GM18507 (cell line): Measurements from ENCODE around the gene CRADD.
"Not testable (repeated sequence)": the region's sequence is repeated elsewhere in the genome, so short reads cannot be mapped to it uniquely, and the experiment has no call there.

Experiments used
- DNase-seq: peaks from one replicate; pipeline ENCODE4 v3.0.0; 2011; ENCODE audit warnings: low read depth; ENCODE audit not compliant: insufficient read length; ENCODE audit errors: extremely low spot score
- FAIRE-seq: peaks from 2 replicates; lab custom pipeline; 2011; peaks lifted over from hg19 to GRCh38; lab: Jason Lieb, UNC

CRADD gene

GRCh38 chr12:93702707-93703315 is 25.6 kb downstream of the CRADD start:
- FAIRE-seq, result no peak
- no peak for DNase-seq

- DNase-seq (peak; percentile 4), FAIRE-seq (no peak)
These were observed 26.9 kb downstream of the CRADD start for GRCh38 chr12:93704122-93704521.

GRCh38 chr12:93704625-93705024 is 27.4 kb downstream of the CRADD start:
- DNase-seq, result no peak
- FAIRE-seq, result no peak

GRCh38 chr12:93705237-93705636 is 28.1 kb downstream of the CRADD start:
- DNase-seq (no peak), FAIRE-seq (no peak)

- no peak for DNase-seq
- FAIRE-seq, result no peak
These were observed 29.2 kb downstream of the CRADD start for GRCh38 chr12:93706387-93706786.

- no peak for FAIRE-seq
These were observed 29.6 kb downstream of the CRADD start for GRCh38 chr12:93706824-93707223.

GRCh38 chr12:93707836-93708235 is 30.7 kb downstream of the CRADD start:
- FAIRE-seq, result no peak
- DNase-seq, result no peak

More at GRCh38 chr12:93706824-93707223, 29.6 kb downstream of the CRADD start:
- no peak for DNase-seq

- no peak for FAIRE-seq
- no peak for DNase-seq
These were observed 31.8 kb downstream of the CRADD start for GRCh38 chr12:93708952-93709351.

GRCh38 chr12:93709386-93709785 is 32.2 kb downstream of the CRADD start:
- DNase-seq (no peak), FAIRE-seq (no peak)

- DNase-seq, result no peak
- no peak for FAIRE-seq
These were observed 33.4 kb downstream of the CRADD start for GRCh38 chr12:93710574-93710926.

- FAIRE-seq, DNase-seq: not testable (repeated sequence)
These were observed 34.3 kb downstream of the CRADD start for GRCh38 chr12:93711502-93711901.

- FAIRE-seq, result no peak
- no peak for DNase-seq
These were observed 35.0 kb downstream of the CRADD start for GRCh38 chr12:93712200-93712599.

GRCh38 chr12:93713060-93713459 is 35.9 kb downstream of the CRADD start:
- FAIRE-seq, result no peak
- no peak for DNase-seq

- FAIRE-seq, result no peak
These were observed 36.6 kb downstream of the CRADD start for GRCh38 chr12:93713800-93714199.

GRCh38 chr12:93714382-93714781 is 37.2 kb downstream of the CRADD start:
- DNase-seq (no peak), FAIRE-seq (no peak)

More at GRCh38 chr12:93713800-93714199, 36.6 kb downstream of the CRADD start:
- no peak for DNase-seq

- no peak for FAIRE-seq
- no peak for DNase-seq
These were observed 42.5 kb downstream of the CRADD start for GRCh38 chr12:93719710-93720109.

- FAIRE-seq (peak; percentile 44), DNase-seq (no peak)
These were observed 43.4 kb downstream of the CRADD start for GRCh38 chr12:93720559-93720958.

GRCh38 chr12:93722179-93722578 is 45.0 kb downstream of the CRADD start:
- no peak for FAIRE-seq
- no peak for DNase-seq

GRCh38 chr12:93722835-93723567 is 45.8 kb downstream of the CRADD start:
- FAIRE-seq, result no peak
- no peak for DNase-seq

- FAIRE-seq (no peak), DNase-seq (no peak)
These were observed 46.4 kb downstream of the CRADD start for GRCh38 chr12:93723568-93723930.

GRCh38 chr12:93725531-93725930 is 48.4 kb downstream of the CRADD start:
- DNase-seq (no peak), FAIRE-seq (no peak)
